GM13976 (cell line): ENCODE results near the gene GSTK1.
"Not testable (repeated sequence)": the region's sequence is repeated elsewhere in the genome, so short reads cannot be mapped to it uniquely, and the experiment has no call there.

ENCODE experiments used
- DNase-seq: peaks from one replicate; pipeline ENCODE4 v3.0.0; 2012; ENCODE audit warnings: low spot score
- in situ Hi-C: fragments of 300-500 bp; cut with MboI; formaldehyde crosslinking; loops from one replicate; pipeline ENCODE4 v1.12.0; 2022; ENCODE audit warnings: low sequenced_read_pairs, mixed read lengths, inconsistent platforms; ENCODE audit not compliant: unreplicated experiment
- TF ChIP-seq, protein P1 (sequence below): IDR thresholded peaks from 2 replicates; pipeline ENCODE4 v1.5.1; 2012; ENCODE audit warnings: borderline replicate concordance, mild to moderate bottlenecking; ENCODE audit not compliant: insufficient read depth; ENCODE audit errors: extremely low read depth, missing control alignments, control extremely low read depth

Gene GSTK1

GRCh38 chr7:143263266-143264195 is at the start of gene GSTK1:
GSTK1 (plus strand) TSS chr7:143263441; CDS start chr7:143263514, 73 bp downstream.
- in situ Hi-C loops, result loop anchor here (25.0 kb wide), 1 partner anchor 574 kb away; no protein-coding TSS in a partner anchor
- TF ChIP-seq, protein P1, sequence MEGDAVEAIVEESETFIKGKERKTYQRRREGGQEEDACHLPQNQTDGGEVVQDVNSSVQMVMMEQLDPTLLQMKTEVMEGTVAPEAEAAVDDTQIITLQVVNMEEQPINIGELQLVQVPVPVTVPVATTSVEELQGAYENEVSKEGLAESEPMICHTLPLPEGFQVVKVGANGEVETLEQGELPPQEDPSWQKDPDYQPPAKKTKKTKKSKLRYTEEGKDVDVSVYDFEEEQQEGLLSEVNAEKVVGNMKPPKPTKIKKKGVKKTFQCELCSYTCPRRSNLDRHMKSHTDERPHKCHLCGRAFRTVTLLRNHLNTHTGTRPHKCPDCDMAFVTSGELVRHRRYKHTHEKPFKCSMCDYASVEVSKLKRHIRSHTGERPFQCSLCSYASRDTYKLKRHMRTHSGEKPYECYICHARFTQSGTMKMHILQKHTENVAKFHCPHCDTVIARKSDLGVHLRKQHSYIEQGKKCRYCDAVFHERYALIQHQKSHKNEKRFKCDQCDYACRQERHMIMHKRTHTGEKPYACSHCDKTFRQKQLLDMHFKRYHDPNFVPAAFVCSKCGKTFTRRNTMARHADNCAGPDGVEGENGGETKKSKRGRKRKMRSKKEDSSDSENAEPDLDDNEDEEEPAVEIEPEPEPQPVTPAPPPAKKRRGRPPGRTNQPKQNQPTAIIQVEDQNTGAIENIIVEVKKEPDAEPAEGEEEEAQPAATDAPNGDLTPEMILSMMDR, result no peak
- peak; percentile 92 for DNase-seq

GRCh38 chr7:143213478-143213877 is 49.8 kb upstream of the GSTK1 start:
- in situ Hi-C loops, result loop anchor here (5.0 to 25.0 kb wide), 2 partner anchors 201 to 576 kb away; no protein-coding TSS in a partner anchor

DNA sequence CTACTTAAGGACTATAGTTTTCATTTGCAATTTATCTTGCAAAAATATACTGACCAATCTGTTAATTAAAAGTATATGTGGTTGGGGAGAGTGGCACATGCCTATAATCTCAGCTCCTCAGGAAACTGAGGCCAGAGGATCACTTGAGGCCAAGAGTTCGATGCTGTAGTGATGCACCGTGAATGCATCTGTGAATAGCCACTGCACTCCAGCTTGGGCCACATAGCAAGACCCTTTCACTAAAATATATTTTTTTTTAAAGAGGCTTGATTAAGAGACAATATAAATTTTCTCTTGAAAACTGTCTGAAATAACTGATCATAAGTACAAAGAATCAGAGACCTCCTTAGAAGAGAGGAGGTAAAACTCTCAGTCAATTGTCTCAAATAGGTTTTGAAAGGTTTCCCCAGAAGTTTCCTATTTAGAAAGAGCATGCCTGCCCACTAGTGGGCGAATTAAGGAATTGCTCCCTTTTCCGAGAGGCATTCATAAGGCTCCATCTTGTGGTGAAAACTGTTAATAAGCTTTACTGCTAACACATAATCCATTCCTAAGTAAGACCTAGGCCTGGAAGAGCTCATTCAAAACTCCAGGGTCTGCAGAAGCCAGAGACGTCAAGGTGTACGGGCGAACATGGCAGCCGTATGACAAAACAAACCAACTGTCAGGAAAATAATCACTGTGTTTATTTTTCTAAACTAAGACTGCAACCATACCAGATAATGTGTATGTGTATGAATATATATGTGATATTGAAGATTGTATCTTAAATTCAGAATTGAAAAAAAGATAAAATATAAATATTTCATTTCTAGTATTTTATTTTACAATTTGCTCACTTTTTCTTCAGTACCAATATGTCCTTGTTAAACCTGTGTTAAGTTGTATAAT is 48.2 kb upstream of the GSTK1 start:
- in situ Hi-C loops, result loop anchor here (5.0 to 25.0 kb wide), 2 partner anchors 203 to 578 kb away; no protein-coding TSS in a partner anchor
- peak; percentile 75 for DNase-seq
- TF ChIP-seq, protein P1, result peak; percentile 93

More at GRCh38 chr7:143213478-143213877, 49.8 kb upstream of the GSTK1 start:
- not testable (repeated sequence) for DNase-seq

GRCh38 chr7:143216151-143216550 is 47.1 kb upstream of the GSTK1 start:
- in situ Hi-C loops, result loop anchor here (25.0 kb wide), 1 partner anchor 579 kb away; no protein-coding TSS in a partner anchor
- no peak for DNase-seq
- TF ChIP-seq, protein P1, result no peak

DNA sequence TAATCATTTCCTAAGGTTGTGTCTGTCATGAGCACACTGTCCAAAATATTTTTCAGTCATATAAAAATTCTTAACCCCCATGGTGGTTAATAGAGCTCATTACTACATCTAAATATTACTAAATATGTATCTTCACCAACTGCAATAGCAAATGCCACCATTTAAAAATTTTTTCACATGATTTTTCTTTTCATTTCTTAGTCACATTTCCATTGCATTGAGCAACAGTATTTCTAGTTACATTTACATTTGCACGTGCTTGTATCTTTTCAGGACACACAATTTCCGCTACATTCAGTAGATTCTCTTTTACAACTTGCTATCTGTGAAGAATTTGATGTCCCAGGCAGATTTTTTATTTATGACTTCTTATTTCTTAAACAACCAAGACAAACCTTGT is 46.6 kb upstream of the GSTK1 start:
- in situ Hi-C loops, result loop anchor here (25.0 kb wide), 1 partner anchor 579 kb away; no protein-coding TSS in a partner anchor
- no peak for DNase-seq
- TF ChIP-seq, protein P1, result no peak

DNA sequence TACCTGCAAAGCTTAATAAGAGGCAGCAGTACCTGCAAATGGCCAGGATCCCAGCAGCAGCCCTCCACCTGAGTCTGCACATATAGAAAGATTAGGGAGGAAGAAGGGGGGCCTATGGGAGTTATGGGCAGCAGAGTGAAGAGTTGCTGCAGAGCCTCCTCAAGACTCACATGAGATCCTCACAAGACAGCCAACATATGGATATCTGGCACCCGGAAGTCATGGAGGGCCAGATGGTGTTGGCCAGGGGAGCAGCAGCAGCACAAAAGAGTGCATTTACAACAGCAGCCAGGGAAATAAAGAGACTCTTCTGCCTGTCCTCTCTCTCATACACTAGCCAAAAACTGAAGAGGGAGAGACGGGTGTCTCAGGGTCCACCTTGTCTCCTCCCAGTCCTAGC is 45.4 kb upstream of the GSTK1 start:
- no peak for DNase-seq
- TF ChIP-seq, protein P1, result no peak
- in situ Hi-C loops, result loop anchor here (25.0 kb wide), 1 partner anchor 581 kb away; no protein-coding TSS in a partner anchor
